Hematopoietic multipotent progenitor cell treated with erythropoietin and hydrocortisone succinate and interleukin-3 and kit ligand, for 4 days (in vitro differentiated cells): ENCODE data around the gene PSG7.
"Not testable (repeated sequence)": the region's sequence is repeated elsewhere in the genome, so short reads cannot be mapped to it uniquely, and the experiment has no call there.

Source experiments
- DNase-seq: peaks from one replicate; pipeline ENCODE4 v3.0.0-alpha.2; 2015

PSG7 gene

DNA sequence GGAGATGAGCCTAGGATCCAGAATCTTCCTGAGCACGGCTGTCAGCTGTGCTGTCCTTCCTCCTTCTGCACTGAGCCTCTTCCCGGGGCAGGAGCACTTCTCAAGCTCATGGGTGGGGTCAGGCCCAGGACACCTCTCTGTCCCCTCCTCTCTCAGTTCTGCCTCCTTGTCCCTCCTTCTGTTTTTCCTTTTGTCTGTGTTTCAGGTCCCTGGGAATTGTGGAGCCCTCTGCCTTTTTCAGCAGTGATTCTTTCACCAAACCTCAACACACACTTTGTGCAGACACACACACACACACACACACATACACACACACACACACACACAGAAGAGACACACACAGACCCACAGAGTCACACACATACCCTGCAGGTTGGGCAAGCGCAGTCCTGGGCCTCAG lies at the start of gene PSG7:
TSS of gene PSG7 (minus strand) at position 101 of the 400 bp plus-strand sequence. CDS start 131 bp downstream, outside the sequence.
- DNase-seq: not testable (repeated sequence)

DNA sequence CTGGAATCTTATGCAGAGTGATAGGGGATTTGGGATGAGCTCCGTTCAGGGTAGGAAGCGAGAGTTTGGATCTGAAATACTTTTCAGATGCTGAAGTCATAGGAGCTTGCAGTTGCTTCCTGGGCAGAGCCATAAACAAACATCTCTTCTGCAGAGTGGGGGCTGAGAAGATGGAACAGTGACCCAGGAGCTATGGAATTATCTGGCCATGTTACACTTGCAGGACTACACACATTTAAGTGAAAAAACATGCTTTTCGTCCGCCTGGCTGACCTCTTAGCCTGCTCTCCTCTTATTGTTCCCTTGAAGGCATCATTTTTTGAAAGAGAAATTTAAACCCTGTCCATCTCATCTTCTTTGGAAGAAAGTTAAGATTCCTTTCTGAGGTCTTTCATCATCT lies 48.6 kb upstream of the PSG7 start:
- DNase-seq: no peak

GRCh38 chr19:42982111-42982510 lies 45.1 kb upstream of the PSG7 start:
- DNase-seq: not testable (repeated sequence)

DNA sequence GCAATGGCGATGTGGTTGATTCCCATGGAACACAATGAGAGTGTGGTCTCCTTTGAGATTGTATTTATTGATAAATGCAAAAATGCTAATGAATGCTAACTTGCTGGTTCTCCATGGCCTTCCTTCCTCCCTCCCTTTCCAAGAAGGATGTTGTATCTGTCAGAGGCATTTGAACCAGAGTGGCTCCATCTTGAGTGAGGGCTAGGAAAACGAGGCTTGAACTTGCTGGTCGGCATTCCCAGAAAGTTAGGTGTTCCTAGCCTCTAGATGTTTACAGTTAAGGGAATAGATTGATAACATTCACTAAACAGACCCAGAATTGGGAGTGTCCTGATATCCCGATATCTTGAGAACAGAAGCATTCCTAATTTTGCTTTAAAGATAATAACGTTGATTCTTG lies 34.4 kb upstream of the PSG7 start:
- not testable (repeated sequence) for DNase-seq

DNA sequence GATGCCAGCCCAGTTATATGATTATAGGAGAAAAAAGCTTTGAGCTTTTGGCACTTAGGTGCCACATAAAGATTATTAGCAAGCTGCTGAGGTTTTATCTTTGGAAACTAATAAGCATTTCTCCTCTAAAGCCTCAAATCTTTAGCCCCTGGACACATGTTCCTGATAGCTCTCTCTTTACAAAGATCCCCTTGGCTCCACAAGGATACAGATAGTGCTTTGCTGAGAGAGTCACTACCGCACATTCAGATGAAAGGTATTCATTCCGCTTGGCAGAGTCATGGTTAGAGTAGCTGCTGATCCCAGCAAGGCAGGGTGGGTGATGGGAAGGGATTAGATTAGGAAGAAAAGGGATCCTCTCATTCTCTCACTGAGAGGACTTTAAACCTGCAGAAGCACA lies 28.2 kb upstream of the PSG7 start:
- DNase-seq: no peak

- no peak for DNase-seq
Measured at GRCh38 chr19:42961119-42961518, 24.1 kb upstream of the PSG7 start.

GRCh38 chr19:42952126-42952525 lies 15.1 kb upstream of the PSG7 start:
- not testable (repeated sequence) for DNase-seq

GRCh38 chr19:42951476-42951875 lies 14.5 kb upstream of the PSG7 start:
- not testable (repeated sequence) for DNase-seq

DNA sequence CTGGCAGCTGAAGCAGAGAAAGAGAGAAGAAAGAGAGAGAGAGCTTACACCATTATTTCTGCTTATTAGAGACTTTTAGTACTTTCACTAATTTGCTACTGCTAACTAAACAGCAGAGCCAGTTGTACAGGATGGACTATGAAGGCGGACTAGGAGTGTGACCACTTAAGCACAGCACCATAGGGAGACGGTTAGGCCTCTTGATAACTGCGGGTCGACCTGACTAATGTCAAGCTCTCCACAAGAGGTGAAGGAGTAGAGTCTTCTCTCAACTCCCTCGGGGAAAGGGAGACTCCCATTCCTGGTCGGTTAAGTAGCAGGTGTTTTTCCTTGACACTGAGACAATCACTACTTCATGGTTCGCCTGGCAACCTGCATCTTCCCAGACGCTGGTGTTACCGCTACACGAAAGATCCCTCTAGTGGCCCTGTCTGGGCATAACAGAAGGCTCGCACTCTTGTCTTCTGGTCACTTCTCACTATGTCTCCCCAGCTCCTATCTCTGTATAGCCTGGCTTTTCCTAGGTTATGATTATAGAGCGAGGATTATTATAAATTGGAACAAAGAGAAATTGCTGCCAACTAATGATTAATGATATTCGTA lies 5.3 kb upstream of the PSG7 start:
- DNase-seq: peak; percentile 29

DNA sequence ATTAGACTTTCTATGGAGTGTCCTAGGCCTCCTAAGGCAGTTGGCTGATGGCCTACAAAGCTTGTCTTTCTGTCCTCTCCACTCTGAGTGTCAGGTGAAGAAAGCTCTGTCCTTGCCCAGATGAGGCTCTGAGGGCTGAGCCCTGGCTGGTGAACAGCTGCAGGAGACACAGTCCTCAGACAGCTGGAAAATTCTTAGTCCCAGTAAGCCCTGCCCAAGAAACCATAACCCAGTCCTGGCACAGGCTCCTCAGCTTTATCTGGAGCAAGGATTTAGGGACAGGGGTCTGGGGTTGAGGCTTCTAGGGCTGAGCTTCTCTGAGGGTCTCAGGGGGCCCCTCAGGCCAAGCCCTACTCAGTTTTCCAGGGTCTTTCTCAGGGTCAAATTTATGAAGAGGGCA lies 2.3 kb downstream of the PSG7 start:
- not testable (repeated sequence) for DNase-seq

- DNase-seq: not testable (repeated sequence)
Measured at GRCh38 chr19:42934183-42934582, 2.8 kb downstream of the PSG7 start.

GRCh38 chr19:42933412-42933811 lies 3.6 kb downstream of the PSG7 start:
- DNase-seq: not testable (repeated sequence)

DNA sequence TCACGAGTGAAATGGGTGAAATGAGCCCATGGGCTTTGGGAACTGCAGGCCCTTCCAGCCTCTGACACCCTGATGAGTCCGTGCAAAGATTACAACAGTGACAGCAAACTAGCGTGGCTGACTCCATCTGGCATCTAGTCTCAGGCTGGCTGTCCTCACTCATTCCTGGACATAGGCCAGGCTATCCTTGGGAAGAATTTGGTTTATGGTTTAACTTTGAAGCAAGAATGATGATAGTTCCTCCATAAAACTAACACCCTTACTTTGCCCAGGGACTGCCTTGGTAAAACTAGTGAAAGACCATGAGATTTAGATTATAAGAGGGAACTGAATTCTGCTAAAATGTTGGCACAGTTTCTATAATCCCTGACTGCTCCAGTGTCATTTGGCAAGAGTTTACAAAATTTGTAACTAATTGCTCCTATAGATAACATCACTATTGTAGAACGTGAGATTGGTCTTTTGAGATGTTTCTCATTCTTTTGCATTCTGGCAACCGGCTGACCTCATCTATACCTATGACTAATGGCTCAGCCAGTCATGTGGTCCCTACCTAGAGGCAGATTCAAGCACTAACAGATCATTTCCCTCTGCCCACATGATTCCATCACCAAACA lies 4.4 kb downstream of the PSG7 start:
- not testable (repeated sequence) for DNase-seq

DNA sequence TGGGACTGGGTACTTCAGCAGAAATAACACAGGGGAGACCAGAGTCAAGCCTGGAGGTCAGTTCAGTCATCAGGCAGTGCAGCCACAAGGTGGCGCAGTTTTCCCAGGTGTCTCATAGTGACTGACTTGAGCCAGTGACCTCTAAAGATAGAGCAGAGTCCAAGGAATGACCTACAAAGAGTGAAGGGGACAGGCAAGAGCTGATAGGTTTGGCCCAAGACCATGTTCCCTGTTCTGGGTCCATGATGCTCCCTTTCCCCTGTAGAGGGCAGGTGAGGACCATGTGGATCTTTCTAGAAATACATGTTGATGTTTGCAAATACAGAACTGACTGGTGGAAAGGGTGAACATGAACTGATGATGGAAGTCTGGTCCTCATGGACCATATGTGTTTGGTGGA lies 6.8 kb downstream of the PSG7 start:
- DNase-seq: peak; percentile 7

DNA sequence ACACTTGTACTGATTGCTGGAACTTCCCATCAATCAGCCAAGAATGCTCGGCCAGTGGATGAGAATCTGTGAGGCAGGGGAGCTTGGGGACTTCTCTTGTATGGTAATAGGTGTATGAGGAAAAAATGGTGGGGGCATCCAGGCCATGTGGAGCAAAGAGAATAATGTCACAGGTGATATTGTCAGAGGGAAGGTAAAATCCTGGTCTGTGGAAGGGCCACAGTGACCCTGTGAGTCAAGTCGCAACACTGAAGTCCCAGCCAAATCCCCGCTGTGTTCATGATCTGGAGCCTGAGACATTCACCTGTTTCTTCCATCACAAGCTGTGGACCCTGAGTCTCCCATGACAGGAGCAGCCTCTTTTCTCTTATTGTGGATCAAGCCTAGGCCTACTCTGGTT lies 8.1 kb downstream of the PSG7 start:
- DNase-seq: no peak

DNA sequence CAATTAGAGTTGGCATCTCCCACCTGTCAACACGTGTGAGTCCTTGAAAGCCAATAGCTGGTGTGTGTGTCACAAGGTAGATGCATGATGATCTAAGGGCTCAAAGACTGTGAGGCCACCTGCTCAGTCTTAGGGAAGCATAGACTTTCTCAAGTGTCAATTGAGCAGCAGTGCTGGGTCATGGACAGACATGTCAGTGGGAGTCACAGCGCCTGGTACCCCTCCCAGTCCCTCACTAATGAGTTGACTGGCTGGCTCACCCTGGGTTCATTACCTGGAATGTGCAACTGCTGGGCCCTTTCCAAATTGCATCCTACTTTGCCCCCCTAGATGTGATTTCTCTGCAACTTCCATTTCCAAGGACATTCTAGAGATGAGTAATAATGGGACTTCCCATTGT lies 10.2 kb downstream of the PSG7 start:
- DNase-seq: no peak

DNA sequence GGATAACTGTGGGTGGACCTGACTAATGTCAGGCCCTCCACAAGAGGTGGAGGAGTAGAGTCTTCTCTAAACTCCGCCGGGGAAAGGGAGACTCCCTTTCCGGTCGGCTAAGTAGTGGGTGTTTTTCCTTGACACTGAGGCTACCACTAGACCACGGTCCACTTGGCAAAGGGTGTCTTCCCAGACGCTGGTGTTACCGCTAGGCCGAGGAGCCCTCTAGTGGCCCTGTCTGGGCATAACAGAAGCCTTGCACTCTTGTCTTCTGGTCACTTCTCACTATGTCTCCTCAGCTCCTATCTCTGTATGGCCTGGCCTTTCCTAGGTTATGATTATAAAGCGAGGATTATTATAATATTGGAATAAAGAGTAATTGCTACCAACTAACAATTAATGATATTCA lies 13.9 kb downstream of the PSG7 start:
- peak; percentile 58 for DNase-seq

- DNase-seq: not testable (repeated sequence)
Measured at GRCh38 chr19:42920971-42921370, 16.0 kb downstream of the PSG7 start.

DNA sequence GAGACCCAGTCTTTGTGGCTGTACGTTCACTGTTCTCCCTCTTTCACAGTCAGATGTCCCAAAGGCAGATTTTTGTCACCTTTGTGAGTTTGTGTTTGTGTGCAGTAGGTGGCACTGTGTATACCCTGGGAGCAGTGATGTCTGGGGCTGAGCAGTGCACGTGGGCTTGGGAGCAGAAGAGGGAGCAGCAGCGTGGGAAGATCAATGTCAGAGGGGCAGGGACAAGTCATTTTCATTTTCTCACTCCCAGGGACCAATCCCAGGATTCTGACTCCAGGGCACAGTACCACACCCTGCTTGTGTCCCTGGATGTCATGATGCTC lies 17.3 kb downstream of the PSG7 start:
- DNase-seq: no peak

- DNase-seq: peak; percentile 1
Measured at GRCh38 chr19:42919070-42919756, 17.8 kb downstream of the PSG7 start.

DNA sequence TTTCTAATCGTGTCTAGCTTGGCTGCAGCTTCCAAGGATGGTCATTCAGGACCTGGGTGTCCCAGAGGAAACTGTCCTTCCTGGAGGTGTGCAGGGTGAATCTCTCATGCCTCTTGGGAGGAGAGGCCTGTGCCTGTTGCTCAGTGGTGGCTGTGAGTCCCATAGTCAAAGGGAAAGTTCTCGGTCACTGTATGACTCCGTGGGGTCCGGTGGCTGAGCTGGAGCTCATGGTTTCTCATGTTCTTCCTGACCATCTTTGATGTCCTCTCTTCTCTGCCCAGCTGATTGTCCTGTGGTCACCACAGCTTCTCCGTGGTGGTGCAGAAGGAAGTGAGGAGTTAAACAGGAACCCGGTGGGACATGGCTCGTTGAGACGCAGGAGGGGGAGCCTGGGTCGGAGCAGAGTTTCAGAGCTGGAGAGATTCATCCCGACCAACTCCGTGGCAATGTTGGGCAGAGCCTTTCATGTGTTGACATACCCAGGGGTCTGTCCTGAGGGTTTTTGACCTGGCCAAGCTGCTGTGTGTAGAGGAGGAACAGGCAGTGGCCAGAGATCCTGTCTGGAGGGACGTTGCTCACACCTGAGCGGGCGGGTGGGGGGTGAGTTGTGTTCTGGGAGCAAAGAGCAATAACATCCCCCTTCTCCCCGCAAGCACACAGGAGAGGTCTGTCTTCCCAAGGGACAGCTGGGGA lies 18.5 kb downstream of the PSG7 start:
- not testable (repeated sequence) for DNase-seq

DNA sequence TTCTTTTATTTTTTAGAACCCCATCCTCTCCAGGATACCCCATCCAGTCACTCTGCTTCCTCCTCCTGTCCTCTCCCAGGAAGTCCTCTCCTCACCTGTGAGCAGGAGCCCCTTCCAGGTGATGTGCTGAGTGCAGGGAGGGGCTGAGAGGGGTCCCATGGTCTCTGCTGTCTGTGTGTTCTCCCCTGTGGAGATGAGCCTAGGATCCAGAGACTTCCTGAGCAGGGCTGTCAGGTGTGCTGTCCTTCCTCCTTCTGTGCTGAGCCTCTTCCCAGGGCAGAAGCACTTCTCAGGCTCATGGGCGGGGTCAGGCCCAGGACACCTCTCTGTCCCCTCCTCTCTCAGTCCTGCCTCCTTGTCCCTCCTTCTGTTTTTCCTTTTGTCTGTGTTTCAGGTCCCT lies 19.4 kb downstream of the PSG7 start, which contains the start of gene PSG6:
TSS of gene PSG6 (minus strand) at position 261 of the 400 bp plus-strand sequence. CDS start at position 159, 102 bp downstream.
- DNase-seq: not testable (repeated sequence)

DNA sequence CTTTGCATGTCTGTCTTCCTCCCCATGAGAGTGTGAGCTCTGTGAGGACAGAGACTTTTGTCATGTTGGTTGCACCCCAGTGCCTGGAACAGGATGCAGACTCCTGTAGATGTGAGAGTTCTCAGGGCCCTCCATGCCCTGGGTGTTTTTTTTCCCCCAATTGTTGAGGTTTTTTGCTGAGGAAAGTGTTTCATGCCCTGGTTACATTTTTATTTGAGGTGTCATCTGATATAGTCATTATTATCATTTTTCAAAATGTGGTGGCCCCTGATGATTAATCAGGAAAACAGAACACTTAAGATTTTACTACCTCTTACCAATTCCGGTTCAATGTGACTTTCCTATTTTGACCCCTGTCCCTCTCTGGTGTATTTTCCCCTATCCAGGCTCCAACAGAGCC lies 20.1 kb downstream of the PSG7 start:
- DNase-seq: not testable (repeated sequence)

GRCh38 chr19:42913516-42913915 lies 23.5 kb downstream of the PSG7 start:
- not testable (repeated sequence) for DNase-seq
